H1 (cell line): ENCODE data around the gene TP53I13. TPM values are rescaled to one million over a fixed set of nuclear protein-coding genes. Genes with fewer than 3 reads are reported as not detected.

Experiments
- CTCF ChIA-PET: fragments of 300-600 bp; sonication (Branson Sonifier 250); formaldehyde crosslinking; loops from one replicate; lab custom pipeline; 2021; ENCODE audit not compliant: partially characterized antibody; lab: Charles Lee
- POLR2A ChIA-PET: fragments of 300-600 bp; sonication (Branson Sonifier 250); formaldehyde crosslinking; loops from one replicate; lab custom pipeline; 2021; ENCODE audit warnings: inconsistent platforms; ENCODE audit not compliant: partially characterized antibody; lab: Charles Lee
- DNase-seq, 2 experiments: peaks; one replicate each; pipeline versions ENCODE4 v3.0.0 to v3.0.0-alpha.2; 2010 to 2022; ENCODE audit warnings: low spot score in 2 of 2, low read depth in 1 of 2, mixed read lengths in 1 of 2
- FAIRE-seq: peaks from 2 replicates; lab custom pipeline; 2011; peaks lifted over from hg19 to GRCh38; lab: Jason Lieb, UNC
- H2AFZ ChIP-seq: 2 replicates; pipeline ENCODE4 v1.8.1; 2012; ENCODE audit warnings: low read length, inconsistent platforms
- H2AK5ac ChIP-seq: 2 replicates; pipeline ENCODE4 v1.6.1; 2013; ENCODE audit warnings: low read depth, low read length
- H2BK120ac ChIP-seq: replicated peaks from 2 replicates; pipeline ENCODE3; 2013; ENCODE audit warnings: low read depth, low read length, inconsistent platforms
- H2BK12ac ChIP-seq: 2 replicates; pipeline ENCODE4 v1.6.1; 2013; ENCODE audit warnings: low read depth, low read length
- H2BK15ac ChIP-seq: 2 replicates; pipeline ENCODE4 v1.6.1; 2013; ENCODE audit warnings: low read length
- H2BK20ac ChIP-seq: 2 replicates; pipeline ENCODE4 v1.6.1; 2013; ENCODE audit warnings: low read length
- H2BK5ac ChIP-seq: 2 replicates; pipeline ENCODE4 v1.6.1; 2013; ENCODE audit warnings: low read depth, low read length
- H3K14ac ChIP-seq: 2 replicates; pipeline ENCODE4 v1.6.1; 2013; ENCODE audit warnings: inconsistent platforms; ENCODE audit not compliant: insufficient read length
- H3K18ac ChIP-seq: 2 replicates; pipeline ENCODE4 v1.6.1; 2013; ENCODE audit warnings: low read length; ENCODE audit errors: extremely low read depth
- H3K23ac ChIP-seq: 2 replicates; pipeline ENCODE4 v1.6.1; 2013; ENCODE audit warnings: inconsistent platforms; ENCODE audit not compliant: insufficient read length
- H3K23me2 ChIP-seq: 2 replicates; pipeline ENCODE4 v1.6.1; 2013; ENCODE audit warnings: low read depth, low read length
- H3K27ac ChIP-seq: 2 replicates; pipeline ENCODE4 v1.6.1; 2011; ENCODE audit warnings: low read depth, low read length, inconsistent platforms
- H3K27me3 ChIP-seq, 4 experiments: replicated peaks in 1 of 4; 1 replicate in 1 of 4; 2 replicates in 3 of 4; pipeline versions ENCODE4 v1.6.1 to v1.8.1; 2011 to 2013; ENCODE audit warnings: low read length in 3 of 4, mild to moderate bottlenecking in 3 of 4, inconsistent platforms in 2 of 4, mixed read lengths in 2 of 4, moderate library complexity in 1 of 4; ENCODE audit not compliant: control insufficient read depth in 3 of 4, insufficient read depth in 3 of 4; ENCODE audit errors: extremely low read depth in 1 of 4
- H3K36me3 ChIP-seq, 4 experiments: 2 replicates each; pipeline versions ENCODE4 v1.6.1 to v1.8.1; 2011 to 2013; ENCODE audit warnings: mild to moderate bottlenecking in 4 of 4, low read length in 3 of 4, moderate library complexity in 2 of 4, control low read depth in 1 of 4, inconsistent platforms in 1 of 4; ENCODE audit not compliant: insufficient read depth in 4 of 4, control insufficient read depth in 2 of 4
- H3K4ac ChIP-seq: replicated peaks from 2 replicates; pipeline ENCODE3; 2013; ENCODE audit warnings: low read length, low read depth, mixed read lengths, inconsistent platforms; ENCODE audit not compliant: insufficient read length
- H3K4me1 ChIP-seq, 4 experiments: replicated peaks in 1 of 4; 1 replicate in 1 of 4; 2 replicates in 3 of 4; pipeline versions ENCODE4 v1.6.1 to v1.8.1; 2011 to 2013; ENCODE audit warnings: low read length in 3 of 4, inconsistent platforms in 2 of 4, mixed read lengths in 1 of 4; ENCODE audit not compliant: insufficient read depth in 4 of 4, control insufficient read depth in 3 of 4
- H3K4me2 ChIP-seq, 2 experiments: 2 replicates each; pipeline versions ENCODE4 v1.6.1 to v1.8.1; 2011 to 2013; ENCODE audit warnings: low read depth in 2 of 2, low read length in 2 of 2, control low read depth in 1 of 2, inconsistent platforms in 1 of 2, mild to moderate bottlenecking in 1 of 2; ENCODE audit not compliant: insufficient read depth in 1 of 2
- H3K4me3 ChIP-seq, 4 experiments: fragments of 200-600, 300-600 bp in 1 of 4; sonication (generic), shearing (Covaris generic), sonication (Bioruptor Twin) in 1 of 4; 2 replicates each; pipeline versions ENCODE4 v1.5.1 to v1.8.1; 2011 to 2016; ENCODE audit warnings: low read length in 4 of 4, low read depth in 3 of 4, control low read depth in 2 of 4, inconsistent platforms in 2 of 4, mild to moderate bottlenecking in 2 of 4, mixed read lengths in 1 of 4, moderate library complexity in 1 of 4; ENCODE audit not compliant: insufficient read depth in 2 of 4; ENCODE audit errors: extremely low read depth in 1 of 4
- H3K56ac ChIP-seq: replicated peaks from 2 replicates; pipeline ENCODE3; 2013; ENCODE audit warnings: low read depth, mild to moderate bottlenecking, mixed read lengths, low read length, inconsistent platforms; ENCODE audit not compliant: insufficient read length
- H3K79me1 ChIP-seq: 2 replicates; pipeline ENCODE4 v1.6.1; 2013; ENCODE audit warnings: low read depth, low read length, control low read depth
- H3K79me2 ChIP-seq, 2 experiments: 2 replicates each; pipeline versions ENCODE4 v1.6.1 to v1.8.1; 2012 to 2013; ENCODE audit warnings: low read length in 2 of 2, mild to moderate bottlenecking in 2 of 2, inconsistent platforms in 1 of 2; ENCODE audit not compliant: insufficient read depth in 2 of 2, control insufficient read depth in 1 of 2
- H3K9ac ChIP-seq, 4 experiments: replicated peaks in 1 of 4; 1 replicate in 1 of 4; 2 replicates in 3 of 4; pipeline versions ENCODE4 v1.6.1 to v1.8.1; 2011 to 2013; ENCODE audit warnings: low read depth in 3 of 4, low read length in 3 of 4, control low read depth in 2 of 4, mild to moderate bottlenecking in 2 of 4, moderate library complexity in 2 of 4, inconsistent platforms in 1 of 4; ENCODE audit errors: extremely low read depth in 1 of 4
- H3K9me3 ChIP-seq, 2 experiments: 2 replicates each; pipeline versions ENCODE4 v1.6.1 to v1.8.1; 2012 to 2013; ENCODE audit warnings: mild to moderate bottlenecking in 2 of 2, moderate library complexity in 2 of 2, control low read depth in 1 of 2, inconsistent platforms in 1 of 2, low read depth in 1 of 2, low read length in 1 of 2, mixed read lengths in 1 of 2; ENCODE audit not compliant: insufficient read depth in 2 of 2
- H4K20me1 ChIP-seq, 2 experiments: replicated peaks in 1 of 2; 2 replicates each; pipeline versions ENCODE3 to v1.8.1; 2011 to 2013; ENCODE audit warnings: inconsistent platforms in 2 of 2, low read length in 2 of 2, mild to moderate bottlenecking in 1 of 2; ENCODE audit not compliant: insufficient read depth in 2 of 2, control insufficient read depth in 1 of 2
- H4K5ac ChIP-seq: 2 replicates; pipeline ENCODE4 v1.6.1; 2013; ENCODE audit warnings: low read length, low read depth, mixed read lengths, inconsistent platforms; ENCODE audit not compliant: insufficient read length
- H4K8ac ChIP-seq: 2 replicates; pipeline ENCODE4 v1.8.0; 2013; ENCODE audit warnings: mild to moderate bottlenecking, moderate library complexity, low read length, inconsistent platforms; ENCODE audit not compliant: insufficient read depth; ENCODE audit errors: extremely low read depth
- H4K91ac ChIP-seq: replicated peaks from 2 replicates; pipeline ENCODE3; 2013; ENCODE audit warnings: low read length, mixed read lengths, inconsistent platforms; ENCODE audit not compliant: insufficient read length
- ASH2L ChIP-seq: fragments of 200-600, 300-600 bp; sonication (generic); IDR thresholded peaks from one replicate; pipeline ENCODE4 v1.7.1; 2017; ENCODE audit warnings: low read length
- CHD2 ChIP-seq: IDR thresholded peaks from 2 replicates; pipeline ENCODE4 v1.6.1; 2012; ENCODE audit warnings: low read length, improper control_type of control experiment
- EGR1 ChIP-seq: IDR thresholded peaks from 2 replicates; pipeline ENCODE4 v1.6.1; 2011; ENCODE audit warnings: low read depth, low read length, borderline replicate concordance
- JUND ChIP-seq: IDR thresholded peaks from 2 replicates; pipeline ENCODE4 v1.6.1; 2011; ENCODE audit warnings: mild to moderate bottlenecking, improper control_type of control experiment, low read length
- KDM1A ChIP-seq: fragments of 200-600, 300-600 bp; sonication (generic); IDR thresholded peaks from 2 replicates; pipeline ENCODE4 v1.7.1; 2016; ENCODE audit warnings: mild to moderate bottlenecking, low read length, borderline replicate concordance
- MAFK ChIP-seq: IDR thresholded peaks from 2 replicates; pipeline ENCODE4 v1.6.1; 2012; ENCODE audit warnings: low read depth, mild to moderate bottlenecking, improper control_type of control experiment, low read length
- POLR2AphosphoS5 ChIP-seq: IDR thresholded peaks from 2 replicates; pipeline ENCODE4 v1.6.1; 2011; ENCODE audit warnings: low read depth, low read length
- RAD21 ChIP-seq, 2 experiments: IDR thresholded peaks in 1 of 2; conservative IDR thresholded peaks in 1 of 2; 2 replicates each; pipeline ENCODE4 v1.6.1; 2011; ENCODE audit warnings: low read depth in 2 of 2, low read length in 2 of 2, improper control_type of control experiment in 1 of 2, inconsistent platforms in 1 of 2, mild to moderate bottlenecking in 1 of 2, moderate library complexity in 1 of 2
- RNF2 ChIP-seq: fragments of 200-900, 300-1000 bp; sonication (generic); IDR thresholded peaks from 2 replicates; pipeline ENCODE4 v1.7.1; 2016; ENCODE audit warnings: borderline replicate concordance, low read depth, mild to moderate bottlenecking, antibody characterized with exemption, low read length; ENCODE audit not compliant: poor library complexity, severe bottlenecking; ENCODE audit errors: missing control alignments
- SRF ChIP-seq: IDR thresholded peaks from 2 replicates; pipeline ENCODE4 v1.6.1; 2011; ENCODE audit warnings: mild to moderate bottlenecking, low read depth, low read length, moderate library complexity
- TAF1 ChIP-seq: IDR thresholded peaks from 2 replicates; pipeline ENCODE4 v1.6.1; 2011; ENCODE audit warnings: mild to moderate bottlenecking, low read depth, low read length
- WGBS, 2 experiments: shearing (Covaris generic) in 1 of 2; methylation state at CpG; one replicate each; pipeline versions ENCODE4 v1.1.6 to v1.1.7; 2013 to 2015; ENCODE audit warnings: low lambda C conversion rate in 2 of 2, mixed read lengths in 2 of 2, inconsistent platforms in 1 of 2, low coverage in 1 of 2, missing lambda C conversion rate in 1 of 2; ENCODE audit not compliant: insufficient replicate concordance in 2 of 2, insufficient coverage in 1 of 2, insufficient read length in 1 of 2; ENCODE audit errors: extremely low coverage in 1 of 2, missing lambda C conversion rate in 1 of 2; 5-methylcytosine and 5-hydroxymethylcytosine counted together
- polyA plus RNA-seq, 7 experiments: library from polyadenylated mRNA; depleted of rRNA in 3 of 7; stranded (reverse) in 5 of 7; unstranded in 2 of 7; fragments of >200 nt in 5 of 7; fragments of 200-250 nt in 2 of 7; gene quantifications; 1 replicate in 5 of 7; 2 replicates in 1 of 7; 4 replicates in 1 of 7; pipeline versions ENCODE4 v1.2.1 to v1.2.3, GENCODE V29; 2011 to 2013; ENCODE audit warnings: missing spikeins in 2 of 7, mixed read lengths in 2 of 7
- total RNA-seq: library from RNA; stranded (reverse); fragmentation: NEBNext Ultra II Directional; extraction: Animal tissue kit (Norgen Biotek cat#: 25700); gene quantifications from 2 replicates; pipeline ENCODE4 v1.2.1, GENCODE V29; 2021

The TP53I13 gene
- total and polyA plus RNA-seq, 2 of the 8 experiments (the other 6 are each of a cell fraction or from before 2014, with no cell fraction given) = 22.4 to 35.7 TPM

DNA sequence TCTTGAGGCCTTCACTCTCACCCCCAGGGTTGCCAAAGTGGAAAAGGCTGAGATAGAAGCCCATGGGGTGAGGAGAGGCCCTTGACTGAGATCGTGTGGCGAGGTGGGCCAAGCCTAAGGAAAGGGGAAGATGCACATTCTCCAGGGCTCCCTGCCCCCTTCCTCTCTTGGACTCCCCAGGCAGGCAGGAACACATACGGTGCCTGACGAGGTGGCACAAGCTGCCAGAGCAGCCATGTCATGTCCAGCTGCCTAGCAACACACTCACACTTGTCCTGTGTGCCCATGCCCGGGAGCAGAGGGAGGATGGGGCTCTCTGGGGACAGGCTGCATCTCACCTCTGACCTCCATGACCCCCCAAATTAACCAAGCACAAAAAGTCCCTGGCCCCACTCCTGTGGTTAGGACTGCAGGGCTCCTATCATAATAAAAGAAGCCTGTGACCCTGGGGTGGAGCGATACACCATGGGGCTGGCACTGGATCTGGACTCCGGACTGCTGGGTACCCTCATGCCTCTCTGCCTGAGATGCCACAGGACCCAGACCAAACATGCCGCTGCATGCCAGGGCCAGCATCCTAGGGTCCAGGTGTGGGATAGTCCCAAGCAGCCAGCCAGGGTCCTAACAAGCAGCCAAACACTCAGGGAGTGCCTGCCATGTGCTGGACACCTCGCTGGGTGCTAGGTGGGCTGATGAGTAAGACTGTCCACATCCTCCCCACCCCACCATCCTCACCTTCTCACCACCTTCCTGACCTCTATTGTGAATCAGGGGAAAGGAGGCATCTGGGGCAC, 18.4 kb downstream of the TP53I13 start:
- H3K9ac ChIP-seq = no peak overlapping the region
- H2BK120ac ChIP-seq = no peak overlapping the region
- no peak overlapping the region for H2BK20ac ChIP-seq
- H3K4me1 ChIP-seq = peaks cover 7 to 37% (median 31%) of the 10 kb centered on the region in 4 experiments
- H2AFZ ChIP-seq = no peak overlapping the region
- no peak overlapping the region for H4K8ac ChIP-seq
- no peak overlapping the region for H3K56ac ChIP-seq
- no peaks in the 10 kb centered on the region for H3K9me3 ChIP-seq
- H3K27me3 ChIP-seq = peaks cover 0 to 6% (median 5%) of the 10 kb centered on the region in 4 experiments; a peak in 2 of 7 replicates
- H2BK12ac ChIP-seq = peak overlapping the region; percentile 72; the same call in 1 of the 2 replicates
- CTCF ChIA-PET = interaction anchor here (1.7 to 14.8 kb wide), 7 partner anchors 8 to 217 kb away, joined by 7 to 193 read pairs (median 11); partner anchors contain the start of genes ABHD15, CORO6 and TP53I13
- 92% methylated on average over 9 of the region's 9 CpGs; no CpG with 5 or more reads in 1 of the 2 experiments for WGBS, 2 experiments
- no peak overlapping the region for H3K23ac ChIP-seq
- peaks cover 0 to 42% of the 10 kb centered on the region in 2 experiments; a peak in 2 of 4 replicates for H3K79me2 ChIP-seq
- no peak for FAIRE-seq
- H2BK15ac ChIP-seq = no peak overlapping the region; the same call in 1 of the 2 replicates
- peak overlapping the region; percentile 45; the same call in 1 of the 2 replicates for H2AK5ac ChIP-seq
- POLR2A ChIA-PET = interaction anchor here (0.7 to 1.8 kb wide), 5 partner anchors 11 to 17 kb away, joined by 3 to 8 read pairs (median 5); no protein-coding TSS in a partner anchor
- peak overlapping the region in 1 of 2 experiments; percentile 93; a peak in 1 of 4 replicates for H3K4me2 ChIP-seq
- H3K36me3 ChIP-seq = 0 out of 8 replicates have a peak, but pooled peaks cover 0 to 4% (median 1%) of the 10 kb centered on the region in 4 experiments
- H2BK5ac ChIP-seq = no peak overlapping the region
- no peak overlapping the region for H3K27ac ChIP-seq
- no peak overlapping the region for H3K18ac ChIP-seq
- peaks cover 19% of the 10 kb centered on the region for H3K79me1 ChIP-seq
- no peak for DNase-seq
- H3K4ac ChIP-seq = no peak overlapping the region
- no peak overlapping the region for H4K91ac ChIP-seq
- H4K20me1 ChIP-seq = peaks cover 15 to 36% of the 10 kb centered on the region in 2 experiments
- no peak overlapping the region for H3K14ac ChIP-seq
- no peak overlapping the region for H4K5ac ChIP-seq
- no peak overlapping the region for H3K4me3 ChIP-seq
- peaks cover 26% of the 10 kb centered on the region; the same call in 1 of the 2 replicates for H3K23me2 ChIP-seq
- TF ChIP-seq POLR2AphosphoS5 (no peak), JUND (no peak), TAF1 (no peak), RAD21 (IDR thresholded peaks at IDR 0.05 in 1 of 2, conservative IDR thresholded peaks at IDR 0.05 in 1 of 2; ENCODE audit: low read depth in 2 of 2, low read length in 2 of 2) (no peak), ASH2L (no peak), EGR1 (no peak), MAFK (no peak), RNF2 (no peak), SRF (no peak), KDM1A (no peak), CHD2 (no peak)
